HG02870 (cell line): ENCODE results near the gene ANKRD12.

Experiments used
- ATAC-seq: cut with Tn5 transposase; IDR thresholded peaks from one replicate; pipeline ENCODE4 v1.9.1; 2021; ENCODE audit warnings: mild to moderate bottlenecking, moderate library complexity; ENCODE audit not compliant: unreplicated experiment

Gene ANKRD12

DNA sequence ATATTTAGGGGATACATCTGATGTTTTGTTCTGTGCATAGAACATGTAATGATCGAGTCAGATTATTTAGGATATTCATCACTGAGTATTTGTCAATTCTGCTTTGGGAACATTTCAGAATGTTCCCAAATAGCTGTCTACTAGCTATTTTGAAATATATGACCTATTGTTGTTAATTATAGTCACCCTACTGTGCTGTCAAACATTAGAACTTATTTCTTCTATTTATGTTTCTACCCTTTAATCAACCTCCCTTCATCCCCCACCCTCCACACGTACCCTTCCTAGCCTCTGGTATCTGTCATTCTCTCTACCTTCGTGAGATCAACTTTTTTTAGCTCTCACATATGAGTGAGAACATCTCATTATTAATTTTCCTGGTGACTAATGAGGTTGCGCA, 40.9 kb downstream of the ANKRD12 start:
- ATAC-seq, result no peak

DNA sequence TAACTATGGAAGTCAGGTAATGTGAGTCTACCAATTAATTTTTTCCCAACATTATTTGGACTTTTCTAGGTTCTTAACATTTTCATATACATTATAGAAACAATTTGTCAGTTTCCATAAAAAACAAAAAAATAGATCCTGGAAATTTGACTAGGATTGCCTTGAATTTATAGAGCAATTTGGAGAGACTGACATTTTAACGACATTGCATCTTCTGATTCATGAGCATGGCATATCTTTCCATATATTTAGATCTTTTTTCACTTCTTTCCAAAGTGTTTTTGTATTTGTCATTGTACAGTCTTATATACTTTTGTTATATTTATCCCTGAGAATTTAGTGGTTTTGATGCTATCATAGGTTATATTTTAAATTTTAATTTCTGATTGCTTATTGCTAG, 42.0 kb downstream of the ANKRD12 start:
- no peak for ATAC-seq

DNA sequence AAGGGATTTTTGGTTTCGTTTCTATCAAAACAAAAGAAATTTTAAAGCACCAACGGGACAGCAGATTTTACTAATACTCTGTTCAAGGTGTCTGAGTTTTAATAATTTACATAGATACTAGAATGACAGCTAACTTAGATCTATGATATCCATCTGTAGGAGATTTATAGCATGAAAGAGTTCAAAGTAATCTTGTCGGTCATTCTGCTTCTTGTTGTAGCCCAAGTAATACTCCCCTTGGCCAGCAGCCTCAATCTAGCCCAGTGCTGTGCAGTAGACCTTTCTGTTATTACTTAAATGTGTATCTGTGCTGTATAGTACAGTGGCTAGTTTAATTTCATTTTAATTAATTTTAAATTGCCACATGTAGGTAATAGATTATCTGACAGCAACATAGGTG, 44.7 kb downstream of the ANKRD12 start:
- ATAC-seq, result no peak

DNA sequence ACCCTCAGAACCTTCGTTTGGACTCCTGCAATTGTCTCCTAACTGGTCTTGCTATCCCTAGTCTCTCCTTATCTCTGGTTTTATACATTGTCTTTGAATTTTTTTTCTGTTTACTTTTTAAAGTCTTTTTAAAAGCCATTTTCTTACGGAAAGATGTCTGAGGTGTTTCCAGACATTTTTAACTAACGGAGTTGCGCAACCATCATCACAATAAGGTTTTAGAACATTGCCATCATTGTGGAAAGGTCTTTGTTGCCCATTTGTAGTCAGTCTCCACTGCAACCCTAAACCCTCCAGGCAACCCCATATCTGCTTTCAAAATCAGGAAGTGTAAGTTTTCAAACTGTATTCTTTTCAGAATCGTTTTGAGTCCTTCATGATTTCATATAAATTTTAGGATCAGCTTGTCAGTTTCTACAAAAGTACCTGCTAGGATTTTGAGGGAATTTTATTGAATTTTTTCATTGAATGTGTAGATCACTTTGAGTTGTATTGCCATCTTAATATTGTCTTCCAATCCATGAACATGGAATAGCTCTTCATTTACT, 46.3 kb downstream of the ANKRD12 start:
- no peak for ATAC-seq

DNA sequence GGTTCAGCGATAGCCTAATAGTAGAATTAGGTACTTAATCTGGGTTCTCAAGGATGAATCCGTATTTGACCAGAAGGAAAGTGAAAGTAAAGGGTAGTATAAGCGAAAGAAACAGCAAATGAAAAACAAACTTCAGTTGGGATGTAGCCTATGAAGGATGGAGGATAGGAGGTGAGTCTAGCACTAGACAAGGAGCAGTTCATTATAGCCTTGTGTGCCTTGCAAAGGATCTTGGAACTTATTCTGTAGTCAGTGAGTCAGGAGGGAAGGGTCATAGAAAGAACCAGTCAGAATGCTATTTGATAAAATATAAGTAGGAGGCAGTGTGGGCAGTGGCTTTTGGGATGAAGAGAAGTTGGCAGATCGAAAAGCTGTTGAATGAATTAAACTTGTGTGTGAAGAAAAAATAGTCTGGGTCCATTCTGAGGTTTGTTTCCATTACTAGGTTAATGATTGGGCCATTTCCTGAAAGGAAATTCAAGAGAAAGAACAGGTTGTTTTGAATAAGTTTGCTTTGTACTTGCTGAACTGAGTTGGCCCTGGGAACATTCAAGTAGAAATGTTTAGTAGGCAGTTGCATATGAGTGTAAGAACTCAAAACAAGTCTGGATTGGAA, 48.5 kb downstream of the ANKRD12 start:
- ATAC-seq, result no peak

DNA sequence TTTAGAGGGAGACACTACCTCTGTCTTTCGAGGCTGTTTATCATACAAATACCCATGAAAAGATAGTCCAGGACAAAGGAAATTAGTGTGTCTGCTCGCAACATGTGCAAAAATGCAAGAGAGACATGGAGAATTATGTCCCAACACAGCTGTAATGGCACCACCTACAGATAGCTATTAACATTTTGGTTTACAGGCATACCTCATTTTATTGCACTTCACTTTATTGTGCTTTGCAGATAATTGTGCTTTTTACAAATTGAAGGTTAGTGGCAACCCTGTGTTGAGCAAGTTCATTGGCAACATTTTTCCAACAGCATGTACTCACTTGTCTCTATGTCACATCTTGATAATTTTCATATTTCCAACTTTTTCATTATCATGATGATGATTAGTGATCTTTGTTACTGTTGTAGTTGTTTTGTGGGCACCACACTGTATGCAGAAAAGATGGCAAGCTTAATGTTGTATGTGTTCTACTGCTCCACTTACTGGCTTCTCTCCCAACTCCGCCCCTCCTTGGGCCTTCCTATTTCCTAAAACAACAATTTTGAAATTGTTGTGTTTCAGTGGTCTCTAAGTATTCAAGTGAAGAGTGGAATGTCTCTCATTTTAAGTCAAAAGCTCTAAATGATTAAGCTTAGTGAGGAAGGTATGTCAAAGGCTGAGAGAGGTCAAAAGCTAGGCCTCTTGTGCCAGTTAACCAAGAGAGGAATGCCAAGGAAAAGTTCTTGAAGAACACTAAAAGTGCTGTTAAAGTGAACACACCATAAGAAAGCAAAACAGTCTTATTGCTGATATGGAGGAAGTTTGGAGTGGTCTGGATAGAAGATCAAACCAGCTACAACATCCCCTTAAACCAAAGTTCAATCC, 52.0 kb downstream of the ANKRD12 start:
- no peak for ATAC-seq

DNA sequence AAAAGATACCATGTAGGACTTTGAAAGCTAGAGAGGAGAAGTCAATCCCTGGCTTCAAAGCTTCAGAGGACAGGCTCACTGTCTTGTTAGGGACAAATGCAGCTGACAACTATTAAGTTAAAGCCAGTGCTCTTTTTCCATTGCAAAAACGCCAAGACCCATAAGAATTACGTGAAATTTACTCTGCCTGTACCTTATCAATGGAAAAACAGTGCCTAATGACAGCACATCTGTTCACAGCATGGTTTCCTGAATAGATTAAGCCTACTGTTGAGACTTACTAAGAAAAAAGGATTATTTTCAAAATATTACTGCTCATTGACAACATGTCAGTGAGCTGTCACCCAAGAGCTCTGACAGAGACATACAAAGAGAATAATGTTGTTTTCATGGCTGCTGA, 52.9 kb downstream of the ANKRD12 start:
- no peak for ATAC-seq

DNA sequence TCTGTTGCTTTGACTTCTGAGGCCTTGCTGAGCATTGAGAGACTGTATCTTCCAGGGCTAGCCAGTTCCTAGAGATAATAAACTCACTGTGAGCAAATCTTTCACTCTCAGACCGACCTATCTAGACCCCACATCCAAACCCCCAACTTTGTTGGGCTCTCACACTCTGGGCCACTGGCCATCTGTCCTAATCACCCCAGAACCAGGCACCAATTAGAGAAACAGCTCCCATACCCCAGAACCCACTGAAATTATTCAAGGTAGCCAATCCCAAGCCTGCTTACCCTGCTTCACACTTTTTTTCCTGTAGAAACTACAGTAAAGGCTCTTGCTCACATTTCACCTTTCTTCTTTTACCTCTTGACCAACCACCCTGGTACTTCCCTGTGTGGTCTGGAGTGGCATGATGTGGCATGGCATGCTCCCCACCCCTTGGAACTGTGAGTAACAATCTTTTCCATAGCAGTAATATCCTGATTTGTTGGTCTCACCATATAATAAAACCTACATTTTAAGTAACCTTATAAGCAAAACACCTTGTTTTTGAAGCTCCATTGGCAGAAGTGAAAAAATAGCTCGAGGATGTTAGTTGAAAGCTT, 55.2 kb downstream of the ANKRD12 start:
- no peak for ATAC-seq

DNA sequence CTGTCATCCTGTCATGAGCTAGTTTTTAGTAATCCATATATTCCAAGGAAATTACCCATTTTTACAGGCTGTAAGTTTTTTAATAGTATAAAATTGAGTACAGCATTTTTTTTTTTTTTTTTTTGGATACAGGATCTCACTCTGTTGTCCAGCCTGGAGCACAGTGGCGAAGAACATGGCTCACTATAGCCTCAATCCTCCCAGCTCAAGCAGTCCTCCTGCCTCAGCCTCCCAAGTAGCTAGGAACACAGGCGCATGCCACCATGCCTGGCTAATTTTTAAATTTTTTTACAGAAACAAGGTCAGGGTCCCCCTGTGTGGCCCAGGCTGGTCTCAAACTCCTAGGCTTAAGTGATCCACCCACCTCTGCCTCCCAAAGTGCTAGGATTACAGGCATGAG, 56.5 kb downstream of the ANKRD12 start:
- ATAC-seq, result no peak

DNA sequence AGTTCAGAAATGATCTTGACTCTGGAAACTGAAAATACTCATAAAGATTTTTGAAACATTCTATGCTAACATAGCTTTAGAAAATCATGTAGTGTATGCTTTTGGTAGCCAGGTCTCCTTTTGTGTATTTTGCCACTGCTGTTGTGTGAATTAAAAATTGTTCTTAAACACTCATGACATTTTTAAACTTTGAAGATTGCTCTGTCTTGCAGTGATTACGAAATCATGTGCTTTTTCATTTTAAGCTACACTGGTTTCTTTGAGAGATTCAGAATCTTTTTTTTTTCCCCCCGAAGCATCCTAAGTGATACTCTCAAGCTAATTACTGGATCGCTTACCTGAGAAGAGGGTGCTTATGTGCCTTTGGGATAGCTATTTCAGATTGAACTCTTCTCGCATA, 60.0 kb downstream of the ANKRD12 start:
- ATAC-seq, result no peak

DNA sequence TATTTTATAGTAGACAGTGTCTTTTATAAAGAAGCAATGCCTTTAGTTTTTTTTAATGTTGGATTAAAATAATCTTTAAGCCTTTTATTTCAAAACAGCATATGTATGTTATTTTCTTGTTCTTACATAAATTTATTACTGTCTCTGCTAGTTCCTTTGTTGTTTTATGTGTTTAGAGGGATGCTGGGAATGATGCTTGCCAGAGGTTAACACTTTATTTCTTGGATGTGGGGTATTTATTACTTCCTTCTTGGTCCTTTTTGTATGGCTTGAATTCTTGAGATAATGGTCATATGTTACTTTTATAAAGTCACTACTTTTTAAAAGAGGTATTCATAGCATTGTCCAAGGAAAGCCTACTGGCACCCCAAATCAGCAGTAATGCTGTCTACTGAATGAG, 63.1 kb downstream of the ANKRD12 start:
- no peak for ATAC-seq

DNA sequence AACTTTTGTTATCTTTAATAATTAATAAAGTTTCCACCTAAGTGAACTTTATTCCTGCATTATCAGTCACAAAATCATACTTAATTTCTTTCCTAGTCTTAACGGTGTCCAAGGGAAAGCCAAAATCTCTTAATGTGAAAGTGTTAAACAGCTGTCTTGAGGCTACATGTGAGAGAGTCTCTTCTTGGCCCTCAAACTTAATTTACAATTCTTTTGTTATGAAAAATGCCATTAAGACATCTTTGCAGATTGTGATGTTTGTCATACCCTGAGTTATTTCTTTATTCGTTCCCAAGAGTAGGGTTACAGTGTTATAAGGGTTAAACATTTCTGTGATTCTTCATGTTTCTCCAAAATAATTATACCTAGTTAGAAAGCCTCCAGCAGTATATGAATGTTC, 64.6 kb downstream of the ANKRD12 start:
- no peak for ATAC-seq

DNA sequence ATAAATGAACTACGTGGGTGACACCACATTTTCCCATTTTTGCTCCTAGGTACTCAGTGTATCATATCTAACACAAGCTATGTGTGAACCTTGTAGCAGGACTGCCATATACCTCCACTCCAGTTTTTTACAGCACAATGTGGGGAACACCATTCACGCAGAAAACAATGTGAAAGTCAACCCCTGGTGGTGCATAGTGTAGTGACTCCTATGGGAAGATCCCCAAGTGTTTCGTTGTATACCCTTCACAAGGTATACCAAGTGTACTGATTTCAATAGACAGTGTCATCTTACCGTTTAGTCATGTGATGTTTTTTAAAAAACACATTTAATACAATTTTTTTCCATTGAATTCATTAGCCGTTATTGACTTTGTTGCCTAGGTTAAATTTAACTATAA, 68.1 kb downstream of the ANKRD12 start:
- no peak for ATAC-seq

DNA sequence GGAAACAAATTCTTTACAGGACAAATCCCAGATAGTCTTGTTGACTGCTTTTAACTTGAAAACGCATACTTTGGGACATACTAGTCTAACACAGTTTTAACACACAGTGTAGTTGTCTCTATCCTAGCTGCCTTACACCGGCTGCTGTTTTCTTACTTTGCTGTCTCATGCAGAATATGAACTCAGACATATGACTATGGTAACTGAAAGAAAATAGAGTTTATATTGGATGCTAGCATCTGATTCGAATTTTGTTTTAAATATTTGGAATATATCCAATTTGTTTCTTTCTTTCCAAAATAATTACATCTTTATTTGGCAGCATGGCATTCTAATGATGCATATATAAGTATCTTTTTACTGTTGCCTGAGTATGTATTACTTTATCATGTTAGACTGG, 69.8 kb downstream of the ANKRD12 start:
- no peak for ATAC-seq

DNA sequence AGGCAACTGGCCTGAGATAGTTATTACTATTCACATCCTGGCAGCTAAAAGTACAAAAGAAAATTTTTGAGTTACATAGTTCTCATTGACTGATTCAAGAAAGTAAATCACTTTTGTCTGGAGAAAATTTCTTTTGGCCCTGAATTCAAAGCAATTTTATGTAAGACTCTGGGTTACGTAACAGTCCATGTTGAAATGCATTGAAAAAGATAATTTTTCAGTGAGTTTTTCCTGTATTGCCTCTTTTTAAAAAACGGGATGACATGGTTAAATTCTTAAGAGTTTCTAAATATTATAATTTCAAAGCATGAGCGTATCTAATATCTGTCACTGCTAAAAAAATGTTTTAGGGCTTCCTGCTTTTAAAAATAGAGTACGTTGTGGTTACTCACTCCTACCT, 72.7 kb downstream of the ANKRD12 start:
- ATAC-seq, result no peak

DNA sequence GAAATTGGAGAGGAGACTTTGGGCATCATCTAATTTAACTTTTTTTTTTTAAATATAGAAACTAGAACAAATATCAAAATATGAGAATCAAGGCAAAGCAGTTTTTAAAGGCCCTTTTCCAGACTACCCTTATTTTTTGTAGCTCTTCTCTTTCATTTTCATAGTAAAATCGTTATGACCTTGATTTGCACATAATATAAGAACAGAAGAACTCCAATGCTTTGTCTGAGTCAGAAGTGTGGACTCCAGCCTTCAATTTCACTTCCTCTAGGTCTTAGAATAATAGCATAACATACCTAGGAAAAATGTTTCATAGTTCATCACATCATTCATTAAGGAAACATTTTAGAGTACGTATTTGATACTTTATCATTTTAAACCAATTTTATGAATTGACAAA, 74.4 kb downstream of the ANKRD12 start:
- ATAC-seq, result no peak

DNA sequence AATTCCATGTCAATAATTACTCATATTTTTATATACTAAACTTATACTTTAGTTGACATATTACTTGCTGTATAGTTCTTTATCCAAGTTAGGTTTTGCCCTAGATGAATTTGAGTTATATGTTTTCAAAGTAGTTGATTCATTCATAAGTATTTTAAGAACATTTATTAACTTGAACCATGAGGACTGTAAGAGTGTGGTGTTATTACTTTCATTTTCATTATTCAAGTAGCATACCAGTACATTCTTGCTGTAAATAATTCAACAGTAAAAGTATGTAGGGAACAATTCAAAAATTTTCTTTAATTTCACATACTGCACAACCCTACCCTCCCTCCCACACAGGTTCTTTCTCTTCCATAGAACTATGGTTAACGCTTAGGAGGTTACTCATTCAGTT, 75.4 kb downstream of the ANKRD12 start:
- ATAC-seq, result no peak

DNA sequence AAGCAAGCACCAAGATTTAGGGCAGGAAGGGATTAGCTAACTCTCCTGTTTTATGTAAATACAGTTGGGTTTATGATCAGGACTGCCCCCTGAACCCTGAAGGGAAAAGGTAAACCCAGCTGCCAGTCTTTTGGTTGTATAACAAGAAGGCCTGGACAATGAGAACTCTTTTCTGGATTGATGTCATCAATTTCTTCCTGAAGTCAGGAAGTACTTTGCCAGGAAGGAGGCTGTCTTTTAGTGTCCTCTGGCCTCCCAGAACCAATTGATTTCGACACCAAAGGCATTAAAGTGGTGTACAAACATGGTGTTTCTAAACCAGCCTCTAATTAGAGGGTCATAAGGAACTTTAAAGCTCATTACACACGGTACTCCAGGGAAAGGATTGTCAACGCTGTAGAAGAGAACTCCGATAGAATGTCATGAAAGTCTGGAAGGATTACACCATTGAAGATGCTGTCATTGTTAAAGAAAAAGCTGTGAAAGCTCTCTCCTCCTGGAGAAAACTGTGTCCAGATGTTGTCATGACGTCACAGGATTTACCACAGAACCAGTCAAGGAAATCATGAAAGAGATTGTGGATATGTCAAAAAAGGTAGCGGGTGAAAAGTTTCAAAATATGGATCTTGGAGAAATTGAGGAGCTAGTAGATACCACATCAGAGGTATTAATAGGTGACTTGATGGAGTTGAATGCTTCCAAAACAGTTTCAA, 78.8 kb downstream of the ANKRD12 start:
- no peak for ATAC-seq

DNA sequence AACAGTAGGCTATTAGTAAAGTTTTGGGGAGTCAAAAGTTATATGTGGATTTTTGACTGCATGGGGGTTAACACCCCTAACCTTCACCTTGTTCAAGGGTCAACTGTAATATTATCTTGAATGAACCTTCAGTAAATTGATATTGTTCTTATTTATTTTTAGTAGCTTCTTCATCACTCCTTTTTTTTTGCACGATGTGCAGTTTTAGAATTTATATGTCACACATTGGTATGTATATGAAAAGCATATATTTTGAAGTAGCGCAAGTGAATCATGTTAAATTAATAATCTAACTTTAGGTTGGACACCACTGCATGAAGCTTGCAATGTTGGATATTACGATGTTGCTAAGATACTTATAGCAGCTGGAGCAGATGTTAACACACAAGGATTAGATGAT, 79.9 kb downstream of the ANKRD12 start:
- ATAC-seq, result no peak

DNA sequence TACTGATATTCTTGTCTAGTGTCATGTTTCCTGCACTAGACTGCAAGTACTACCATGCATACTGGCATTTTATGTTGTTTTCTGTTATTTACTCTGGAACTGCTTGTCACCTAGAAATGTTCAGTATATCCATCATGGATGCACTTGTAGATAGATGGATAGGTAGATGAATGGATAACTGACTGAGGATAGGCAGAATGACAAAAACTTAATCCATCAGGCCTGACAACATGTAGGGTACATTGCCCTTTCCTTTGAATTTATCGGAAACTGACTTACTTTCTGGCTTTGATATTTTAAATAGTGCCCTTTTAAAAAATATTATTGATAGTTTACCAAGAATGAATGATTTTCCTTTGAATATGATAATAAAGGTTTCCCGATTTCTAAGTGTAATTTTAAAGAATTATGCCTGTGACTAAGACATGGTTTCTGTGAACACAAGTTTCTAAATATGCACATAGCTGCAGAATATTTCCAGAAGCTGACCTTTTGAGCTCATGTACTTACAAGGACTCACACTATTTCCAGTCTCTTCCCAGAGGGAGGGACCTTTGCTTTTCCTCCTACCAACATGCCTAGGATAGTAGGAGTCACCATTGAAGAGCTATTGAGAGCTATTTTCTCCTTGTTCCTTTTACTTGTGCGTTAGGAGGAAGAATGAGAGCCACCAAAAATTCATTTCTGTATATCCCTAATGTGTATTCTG, 81.3 kb downstream of the ANKRD12 start:
- no peak for ATAC-seq

DNA sequence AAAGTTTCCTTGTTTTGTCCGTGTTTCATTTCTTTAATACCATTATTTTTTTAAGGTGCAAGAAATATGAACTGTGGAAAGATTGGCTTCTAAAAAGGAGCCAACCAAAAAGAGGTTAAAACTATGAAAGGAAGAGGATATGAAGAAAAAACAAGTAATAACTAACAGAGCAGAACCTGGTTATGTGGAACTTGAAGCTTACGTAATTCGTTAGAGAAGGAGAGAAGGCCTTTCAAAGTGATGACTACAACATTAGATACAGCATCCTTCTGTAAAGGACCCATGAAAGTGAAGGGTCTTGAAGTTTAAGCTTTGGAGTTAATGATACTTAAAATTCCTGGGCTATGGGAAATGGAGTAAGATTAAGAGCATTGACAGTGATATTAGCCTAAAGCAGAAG, 84.5 kb downstream of the ANKRD12 start:
- ATAC-seq, result no peak
